ENCODE data around the gene PLXNA4. TPM values are rescaled to one million over a fixed set of nuclear protein-coding genes. Genes with fewer than 3 reads are reported as not detected.
A peak's percentile ranks its signal among the peaks of the same experiment; 100 is the strongest.

PLXNA4 gene
- total and polyA plus RNA-seq, 8 donors, result 1.9 to 6.6 (median 3.4) TPM

- intact Hi-C loops (cut with DNase I), result no loop called here
- no peaks in the 10 kb centered on the region for H3K4me1 ChIP-seq
- H3K4me3 ChIP-seq, result no peak overlapping the region
- H3K27me3 ChIP-seq, result no peaks in the 10 kb centered on the region
- DNase-seq (no peak), ATAC-seq (no peak)
- no peaks in the 10 kb centered on the region for H3K36me3 ChIP-seq
- no peak overlapping the region for H3K27ac ChIP-seq
- no peaks in the 10 kb centered on the region for H3K9me3 ChIP-seq
- no peak for TF ChIP-seq CTCF (IDR thresholded peaks at IDR 0.05)
These were observed 413.6 kb downstream of the PLXNA4 start for GRCh38 chr7:132162556-132163144.

- no peak overlapping the region for H3K4me3 ChIP-seq
These were observed 414.3 kb downstream of the PLXNA4 start for GRCh38 chr7:132161976-132162375.

GRCh38 chr7:132161533-132161915 is 414.7 kb downstream of the PLXNA4 start:
- intact Hi-C loops (cut with DNase I), result no loop called here
- Histone ChIP-seq H3K27me3 (no peaks in the 10 kb centered on the region), H3K4me3 (no peak overlapping the region), H3K9me3 (no peaks in the 10 kb centered on the region), H3K4me1 (no peaks in the 10 kb centered on the region), H3K36me3 (no peaks in the 10 kb centered on the region), H3K27ac (no peak overlapping the region)
- DNase-seq (no peak), ATAC-seq (no peak)
- no peak for TF ChIP-seq CTCF (IDR thresholded peaks at IDR 0.05)

More at GRCh38 chr7:132161976-132162375, 414.3 kb downstream of the PLXNA4 start:
- no peaks in the 10 kb centered on the region for H3K4me1 ChIP-seq
- no peak overlapping the region for H3K27ac ChIP-seq
- H3K36me3 ChIP-seq, result no peaks in the 10 kb centered on the region
- DNase-seq, result no peak
- ATAC-seq, result no peak
- H3K9me3 ChIP-seq, result no peaks in the 10 kb centered on the region
- no peaks in the 10 kb centered on the region for H3K27me3 ChIP-seq
- no peak for TF ChIP-seq CTCF (IDR thresholded peaks at IDR 0.05)
- intact Hi-C loops (cut with DNase I), result no loop called here

- Histone ChIP-seq H3K4me1 (no peaks in the 10 kb centered on the region), H3K27ac (no peak overlapping the region), H3K27me3 (no peaks in the 10 kb centered on the region), H3K36me3 (no peaks in the 10 kb centered on the region), H3K4me3 (no peak overlapping the region), H3K9me3 (no peaks in the 10 kb centered on the region)
- no peak for TF ChIP-seq CTCF (IDR thresholded peaks at IDR 0.05)
- intact Hi-C loops (cut with DNase I), result no loop called here
- DNase-seq (peak in 3 of 4 donors; percentile 15 to 75 (median 72)), ATAC-seq (peak; percentile 96)
These were observed 415.4 kb downstream of the PLXNA4 start for GRCh38 chr7:132160611-132161532.

GRCh38 chr7:132158841-132159240 is 417.4 kb downstream of the PLXNA4 start:
- intact Hi-C loops (cut with DNase I), result no loop called here
- Histone ChIP-seq H3K4me1 (no peaks in the 10 kb centered on the region), H3K36me3 (no peaks in the 10 kb centered on the region), H3K4me3 (no peak overlapping the region), H3K27me3 (peaks cover 0 to under 1% of the 10 kb centered on the region in 2 donors), H3K9me3 (no peaks in the 10 kb centered on the region), H3K27ac (no peak overlapping the region)
- ATAC-seq (no peak), DNase-seq (no peak)
- TF ChIP-seq CTCF (IDR thresholded peaks at IDR 0.05), result no peak
